ACC112 (cell line): Measurements from ENCODE around the gene SEMA5B.

ENCODE experiments used
- H2AFZ ChIP-seq: fragments of 200-600 bp; sonication (generic); one replicate; pipeline ENCODE4 v1.6.0; 2017; ENCODE audit warnings: antibody characterized with exemption, low read length; ENCODE audit not compliant: unreplicated experiment
- H3K27ac ChIP-seq: fragments of 200-600 bp; sonication (generic); 2 replicates; pipeline ENCODE4 v1.5.1; 2014; ENCODE audit warnings: low read depth, mild to moderate bottlenecking, antibody characterized with exemption, low read length, moderate library complexity
- H3K27me3 ChIP-seq: fragments of 200-600 bp; sonication (generic); 2 replicates; pipeline ENCODE4 v1.6.1; 2014; ENCODE audit warnings: mild to moderate bottlenecking, antibody characterized with exemption, low read length, moderate library complexity, mixed read lengths; ENCODE audit not compliant: insufficient read depth
- H3K36me3 ChIP-seq: fragments of 200-600 bp; sonication (generic); 2 replicates; pipeline ENCODE4 v1.6.1; 2016; ENCODE audit warnings: mild to moderate bottlenecking, antibody characterized with exemption, low read length, moderate library complexity, mixed read lengths; ENCODE audit not compliant: insufficient read depth
- H3K4me1 ChIP-seq: fragments of 200-600 bp; sonication (generic); one replicate; pipeline ENCODE4 v1.6.1; 2016; ENCODE audit warnings: low read length, mixed read lengths; ENCODE audit not compliant: insufficient read depth, unreplicated experiment, control insufficient read depth
- H3K4me3 ChIP-seq: fragments of 200-600 bp; sonication (generic); 2 replicates; pipeline ENCODE4 v1.5.1; 2014; ENCODE audit warnings: mild to moderate bottlenecking, low read depth, low read length
- H3K79me2 ChIP-seq: fragments of 200-600 bp; sonication (generic); one replicate; pipeline ENCODE4 v1.6.0; 2016; ENCODE audit warnings: low read length; ENCODE audit not compliant: control insufficient read depth, unreplicated experiment, insufficient read depth

Gene SEMA5B

GRCh38 chr3:122932251-122932967, 95.2 kb downstream of the SEMA5B start:
- no peak overlapping the region for H2AFZ ChIP-seq
- no peaks in the 10 kb centered on the region for H3K36me3 ChIP-seq
- no peaks in the 10 kb centered on the region for H3K79me2 ChIP-seq
- no peak overlapping the region for H3K27ac ChIP-seq
- peaks cover 7% of the 10 kb centered on the region for H3K4me1 ChIP-seq
- no peak overlapping the region for H3K4me3 ChIP-seq
- peaks cover 12% of the 10 kb centered on the region; the same call in 1 of the 2 replicates for H3K27me3 ChIP-seq

GRCh38 chr3:122931636-122932035, 95.9 kb downstream of the SEMA5B start:
- Histone ChIP-seq H3K27me3 (peaks cover 12% of the 10 kb centered on the region; the same call in 1 of the 2 replicates), H3K36me3 (no peaks in the 10 kb centered on the region), H3K27ac (no peak overlapping the region)

GRCh38 chr3:122930063-122930997, 97.2 kb downstream of the SEMA5B start:
- no peak overlapping the region for H3K27ac ChIP-seq
- H3K4me3 ChIP-seq = no peak overlapping the region
- no peaks in the 10 kb centered on the region for H3K36me3 ChIP-seq
- H2AFZ ChIP-seq = no peak overlapping the region
- peaks cover 7% of the 10 kb centered on the region for H3K4me1 ChIP-seq
- peaks cover 12% of the 10 kb centered on the region; the same call in 1 of the 2 replicates for H3K27me3 ChIP-seq
- H3K79me2 ChIP-seq = no peaks in the 10 kb centered on the region

More at GRCh38 chr3:122931636-122932035, 95.9 kb downstream of the SEMA5B start:
- H2AFZ ChIP-seq = no peak overlapping the region
- H3K4me1 ChIP-seq = peaks cover 7% of the 10 kb centered on the region
- H3K4me3 ChIP-seq = no peak overlapping the region
- no peaks in the 10 kb centered on the region for H3K79me2 ChIP-seq

GRCh38 chr3:122929188-122930062, 98.1 kb downstream of the SEMA5B start:
- Histone ChIP-seq H3K79me2 (no peaks in the 10 kb centered on the region), H3K4me3 (no peak overlapping the region), H3K36me3 (no peaks in the 10 kb centered on the region), H3K27ac (no peak overlapping the region), H3K27me3 (peaks cover 12% of the 10 kb centered on the region; the same call in 1 of the 2 replicates), H2AFZ (no peak overlapping the region), H3K4me1 (peaks cover 7% of the 10 kb centered on the region)

GRCh38 chr3:122928396-122929187, 99.0 kb downstream of the SEMA5B start:
- Histone ChIP-seq H3K36me3 (no peaks in the 10 kb centered on the region), H3K79me2 (no peaks in the 10 kb centered on the region), H3K27ac (no peak overlapping the region), H3K4me3 (no peak overlapping the region), H2AFZ (no peak overlapping the region), H3K4me1 (peaks cover 7% of the 10 kb centered on the region), H3K27me3 (peaks cover 20% of the 10 kb centered on the region)

GRCh38 chr3:122927726-122928125, 99.8 kb downstream of the SEMA5B start:
- Histone ChIP-seq H2AFZ (no peak overlapping the region), H3K4me1 (peaks cover 7% of the 10 kb centered on the region), H3K27ac (no peak overlapping the region), H3K79me2 (no peaks in the 10 kb centered on the region), H3K27me3 (peaks cover 29% of the 10 kb centered on the region), H3K36me3 (no peaks in the 10 kb centered on the region), H3K4me3 (no peak overlapping the region)

- Histone ChIP-seq H3K27me3 (peaks cover 38% of the 10 kb centered on the region), H3K4me3 (no peak overlapping the region), H3K4me1 (peaks cover under 1% of the 10 kb centered on the region), H3K36me3 (no peaks in the 10 kb centered on the region), H2AFZ (no peak overlapping the region), H3K27ac (no peak overlapping the region), H3K79me2 (no peaks in the 10 kb centered on the region)
These were observed 100.8 kb downstream of the SEMA5B start for GRCh38 chr3:122926811-122927210.

GRCh38 chr3:122926322-122926721, 101.2 kb downstream of the SEMA5B start:
- H2AFZ ChIP-seq = no peak overlapping the region
- H3K79me2 ChIP-seq = no peaks in the 10 kb centered on the region
- no peak overlapping the region for H3K27ac ChIP-seq
- peaks cover 42% of the 10 kb centered on the region for H3K27me3 ChIP-seq
- no peak overlapping the region for H3K4me3 ChIP-seq
- H3K36me3 ChIP-seq = no peaks in the 10 kb centered on the region
- no peaks in the 10 kb centered on the region for H3K4me1 ChIP-seq

GRCh38 chr3:122925756-122926155, 101.8 kb downstream of the SEMA5B start:
- peaks cover 47% of the 10 kb centered on the region for H3K27me3 ChIP-seq
- H3K4me3 ChIP-seq = no peak overlapping the region
- H2AFZ ChIP-seq = no peak overlapping the region
- H3K36me3 ChIP-seq = no peaks in the 10 kb centered on the region
- H3K79me2 ChIP-seq = no peaks in the 10 kb centered on the region
- no peak overlapping the region for H3K27ac ChIP-seq
- H3K4me1 ChIP-seq = no peaks in the 10 kb centered on the region
